ENCODE data around the gene GRK7. TPM values are rescaled to one million over a fixed set of nuclear protein-coding genes. Genes with fewer than 3 reads are reported as not detected.
A peak's percentile ranks its signal among the peaks of the same experiment; 100 is the strongest.
"Not testable (repeated sequence)": the region's sequence is repeated elsewhere in the genome, so short reads cannot be mapped to it uniquely, and the experiment has no call there.

GRK7 gene
- polyA plus RNA-seq, 2 donors: 0.01 TPM; not detected in 1

- not testable (repeated sequence) for H3K27ac ChIP-seq (ENCODE audit: low read depth in 2 of 2, low read length in 1 of 2); H3K4me1 ChIP-seq (ENCODE audit: control insufficient read depth in 2 of 2, insufficient read depth in 2 of 2, low read length in 1 of 2); H3K4me3 ChIP-seq (ENCODE audit: low read depth in 1 of 2, low read length in 2 of 2); H3K9me3 ChIP-seq (ENCODE audit: control insufficient read depth in 2 of 2, insufficient read depth in 1 of 2, low read depth in 1 of 2, low read length in 1 of 2); H3K27me3 ChIP-seq (ENCODE audit: control insufficient read depth in 1 of 2, insufficient read depth in 2 of 2, low read length in 2 of 2); H3K36me3 ChIP-seq (ENCODE audit: control insufficient read depth in 2 of 2, insufficient read depth in 2 of 2, low read length in 1 of 2)
- WGBS, 2 donors: 92% methylated on average over 5 of the region's 5 CpGs
These were observed 25.5 kb downstream of the GRK7 start for GRCh38 chr3:141788750-141789149.

- WGBS, 2 donors: 89 to 93% methylated on average over 7 of the region's 7 CpGs
- no peaks in the 10 kb centered on the region for H3K27me3 ChIP-seq (ENCODE audit: control insufficient read depth in 1 of 2, insufficient read depth in 2 of 2, low read length in 2 of 2)
These were observed 26.1 kb downstream of the GRK7 start for GRCh38 chr3:141789281-141789680.

GRCh38 chr3:141790171-141790570 lies 27.0 kb downstream of the GRK7 start:
- 89 to 91% methylated on average over 4 of the region's 4 CpGs for WGBS, 2 donors
- H3K9me3 ChIP-seq (ENCODE audit: control insufficient read depth in 2 of 2, insufficient read depth in 1 of 2, low read depth in 1 of 2, low read length in 1 of 2): no peaks in the 10 kb centered on the region
- no peaks in the 10 kb centered on the region for H3K36me3 ChIP-seq (ENCODE audit: control insufficient read depth in 2 of 2, insufficient read depth in 2 of 2, low read length in 1 of 2)
- H3K27ac ChIP-seq (ENCODE audit: low read depth in 2 of 2, low read length in 1 of 2): no peak overlapping the region
- H3K27me3 ChIP-seq (ENCODE audit: control insufficient read depth in 1 of 2, insufficient read depth in 2 of 2, low read length in 2 of 2): no peaks in the 10 kb centered on the region
- no peak overlapping the region for H3K4me3 ChIP-seq (ENCODE audit: low read depth in 1 of 2, low read length in 2 of 2)
- peaks cover 0 to under 1% of the 10 kb centered on the region in 2 donors for H3K4me1 ChIP-seq (ENCODE audit: control insufficient read depth in 2 of 2, insufficient read depth in 2 of 2, low read length in 1 of 2)

More at GRCh38 chr3:141789281-141789680, 26.1 kb downstream of the GRK7 start:
- Histone ChIP-seq H3K4me1 (ENCODE audit: control insufficient read depth in 2 of 2, insufficient read depth in 2 of 2, low read length in 1 of 2) (no peaks in the 10 kb centered on the region), H3K36me3 (ENCODE audit: control insufficient read depth in 2 of 2, insufficient read depth in 2 of 2, low read length in 1 of 2) (no peaks in the 10 kb centered on the region), H3K27ac (ENCODE audit: low read depth in 2 of 2, low read length in 1 of 2) (no peak overlapping the region), H3K4me3 (ENCODE audit: low read depth in 1 of 2, low read length in 2 of 2) (no peak overlapping the region), H3K9me3 (ENCODE audit: control insufficient read depth in 2 of 2, insufficient read depth in 1 of 2, low read depth in 1 of 2, low read length in 1 of 2) (no peaks in the 10 kb centered on the region)

- Histone ChIP-seq H3K27ac (ENCODE audit: low read depth in 2 of 2, low read length in 1 of 2) (no peak overlapping the region), H3K4me1 (ENCODE audit: control insufficient read depth in 2 of 2, insufficient read depth in 2 of 2, low read length in 1 of 2) (peaks cover 0 to 16% of the 10 kb centered on the region in 2 donors), H3K27me3 (ENCODE audit: control insufficient read depth in 1 of 2, insufficient read depth in 2 of 2, low read length in 2 of 2) (no peaks in the 10 kb centered on the region), H3K9me3 (ENCODE audit: control insufficient read depth in 2 of 2, insufficient read depth in 1 of 2, low read depth in 1 of 2, low read length in 1 of 2) (no peaks in the 10 kb centered on the region), H3K4me3 (ENCODE audit: low read depth in 1 of 2, low read length in 2 of 2) (no peak overlapping the region), H3K36me3 (ENCODE audit: control insufficient read depth in 2 of 2, insufficient read depth in 2 of 2, low read length in 1 of 2) (no peaks in the 10 kb centered on the region)
- WGBS, 2 donors: 96 to 100% methylated on average over 1 of the region's 1 CpG
These were observed 29.3 kb downstream of the GRK7 start for GRCh38 chr3:141792495-141792894.

- Histone ChIP-seq H3K27me3 (ENCODE audit: control insufficient read depth in 1 of 2, insufficient read depth in 2 of 2, low read length in 2 of 2) (no peaks in the 10 kb centered on the region), H3K27ac (ENCODE audit: low read depth in 2 of 2, low read length in 1 of 2) (no peak overlapping the region), H3K4me1 (ENCODE audit: control insufficient read depth in 2 of 2, insufficient read depth in 2 of 2, low read length in 1 of 2) (peaks cover 0 to 24% of the 10 kb centered on the region in 2 donors), H3K4me3 (ENCODE audit: low read depth in 1 of 2, low read length in 2 of 2) (no peak overlapping the region), H3K36me3 (ENCODE audit: control insufficient read depth in 2 of 2, insufficient read depth in 2 of 2, low read length in 1 of 2) (no peaks in the 10 kb centered on the region), H3K9me3 (ENCODE audit: control insufficient read depth in 2 of 2, insufficient read depth in 1 of 2, low read depth in 1 of 2, low read length in 1 of 2) (no peaks in the 10 kb centered on the region)
- WGBS, 2 donors: 90 to 93% methylated on average over 8 of the region's 8 CpGs
These were observed 30.5 kb downstream of the GRK7 start for GRCh38 chr3:141793476-141794260.

GRCh38 chr3:141795276-141795675 lies 32.1 kb downstream of the GRK7 start:
- WGBS, 2 donors: 46 to 67% methylated on average over 4 of the region's 4 CpGs
- Histone ChIP-seq H3K27me3 (ENCODE audit: control insufficient read depth in 1 of 2, insufficient read depth in 2 of 2, low read length in 2 of 2) (no peaks in the 10 kb centered on the region), H3K4me1 (ENCODE audit: control insufficient read depth in 2 of 2, insufficient read depth in 2 of 2, low read length in 1 of 2) (peaks cover 0 to 26% of the 10 kb centered on the region in 2 donors), H3K9me3 (ENCODE audit: control insufficient read depth in 2 of 2, insufficient read depth in 1 of 2, low read depth in 1 of 2, low read length in 1 of 2) (no peaks in the 10 kb centered on the region), H3K36me3 (ENCODE audit: control insufficient read depth in 2 of 2, insufficient read depth in 2 of 2, low read length in 1 of 2) (no peaks in the 10 kb centered on the region), H3K4me3 (ENCODE audit: low read depth in 1 of 2, low read length in 2 of 2) (no peak overlapping the region), H3K27ac (ENCODE audit: low read depth in 2 of 2, low read length in 1 of 2) (peak overlapping the region in 1 of 2 donors; percentile 5)

- H3K9me3 ChIP-seq (ENCODE audit: control insufficient read depth in 2 of 2, insufficient read depth in 1 of 2, low read depth in 1 of 2, low read length in 1 of 2): no peaks in the 10 kb centered on the region
- H3K27ac ChIP-seq (ENCODE audit: low read depth in 2 of 2, low read length in 1 of 2): peak overlapping the region; percentile 48 to 91
- 54 to 61% methylated on average over 5 of the region's 5 CpGs for WGBS, 2 donors
- H3K27me3 ChIP-seq (ENCODE audit: control insufficient read depth in 1 of 2, insufficient read depth in 2 of 2, low read length in 2 of 2): no peaks in the 10 kb centered on the region
- H3K4me3 ChIP-seq (ENCODE audit: low read depth in 1 of 2, low read length in 2 of 2): no peak overlapping the region
- H3K4me1 ChIP-seq (ENCODE audit: control insufficient read depth in 2 of 2, insufficient read depth in 2 of 2, low read length in 1 of 2): peaks cover 0 to 26% of the 10 kb centered on the region in 2 donors
- no peaks in the 10 kb centered on the region for H3K36me3 ChIP-seq (ENCODE audit: control insufficient read depth in 2 of 2, insufficient read depth in 2 of 2, low read length in 1 of 2)
These were observed 32.5 kb downstream of the GRK7 start for GRCh38 chr3:141795741-141796080.

GRCh38 chr3:141796081-141796888 lies 33.1 kb downstream of the GRK7 start:
- Histone ChIP-seq H3K9me3 (ENCODE audit: control insufficient read depth in 2 of 2, insufficient read depth in 1 of 2, low read depth in 1 of 2, low read length in 1 of 2) (no peaks in the 10 kb centered on the region), H3K4me1 (ENCODE audit: control insufficient read depth in 2 of 2, insufficient read depth in 2 of 2, low read length in 1 of 2) (peaks cover 0 to 26% of the 10 kb centered on the region in 2 donors), H3K4me3 (ENCODE audit: low read depth in 1 of 2, low read length in 2 of 2) (no peak overlapping the region), H3K36me3 (ENCODE audit: control insufficient read depth in 2 of 2, insufficient read depth in 2 of 2, low read length in 1 of 2) (no peaks in the 10 kb centered on the region), H3K27me3 (ENCODE audit: control insufficient read depth in 1 of 2, insufficient read depth in 2 of 2, low read length in 2 of 2) (no peaks in the 10 kb centered on the region), H3K27ac (ENCODE audit: low read depth in 2 of 2, low read length in 1 of 2) (peak overlapping the region; percentile 86 to 91)
- WGBS, 2 donors: 37 to 45% methylated on average over 11 of the region's 11 CpGs

- Histone ChIP-seq H3K27me3 (ENCODE audit: control insufficient read depth in 1 of 2, insufficient read depth in 2 of 2, low read length in 2 of 2) (no peaks in the 10 kb centered on the region), H3K27ac (ENCODE audit: low read depth in 2 of 2, low read length in 1 of 2) (peak overlapping the region; percentile 86 to 91), H3K4me1 (ENCODE audit: control insufficient read depth in 2 of 2, insufficient read depth in 2 of 2, low read length in 1 of 2) (peaks cover 0 to 26% of the 10 kb centered on the region in 2 donors), H3K9me3 (ENCODE audit: control insufficient read depth in 2 of 2, insufficient read depth in 1 of 2, low read depth in 1 of 2, low read length in 1 of 2) (peaks cover 0 to 2% of the 10 kb centered on the region in 2 donors), H3K36me3 (ENCODE audit: control insufficient read depth in 2 of 2, insufficient read depth in 2 of 2, low read length in 1 of 2) (no peaks in the 10 kb centered on the region), H3K4me3 (ENCODE audit: low read depth in 1 of 2, low read length in 2 of 2) (peak overlapping the region; percentile 38 to 48)
- 12 to 19% methylated on average over 49 of the region's 49 CpGs for WGBS, 2 donors
These were observed 33.9 kb downstream of the GRK7 start for GRCh38 chr3:141796889-141797781.
